ENCODE results near the gene SIGLEC10. TPM values are rescaled to one million over a fixed set of nuclear protein-coding genes. Genes with fewer than 3 reads are reported as not detected.
A peak's percentile ranks its signal among the peaks of the same experiment; 100 is the strongest.
"Not testable (repeated sequence)": the region's sequence is repeated elsewhere in the genome, so short reads cannot be mapped to it uniquely, and the experiment has no call there.

Gene SIGLEC10, protein sequence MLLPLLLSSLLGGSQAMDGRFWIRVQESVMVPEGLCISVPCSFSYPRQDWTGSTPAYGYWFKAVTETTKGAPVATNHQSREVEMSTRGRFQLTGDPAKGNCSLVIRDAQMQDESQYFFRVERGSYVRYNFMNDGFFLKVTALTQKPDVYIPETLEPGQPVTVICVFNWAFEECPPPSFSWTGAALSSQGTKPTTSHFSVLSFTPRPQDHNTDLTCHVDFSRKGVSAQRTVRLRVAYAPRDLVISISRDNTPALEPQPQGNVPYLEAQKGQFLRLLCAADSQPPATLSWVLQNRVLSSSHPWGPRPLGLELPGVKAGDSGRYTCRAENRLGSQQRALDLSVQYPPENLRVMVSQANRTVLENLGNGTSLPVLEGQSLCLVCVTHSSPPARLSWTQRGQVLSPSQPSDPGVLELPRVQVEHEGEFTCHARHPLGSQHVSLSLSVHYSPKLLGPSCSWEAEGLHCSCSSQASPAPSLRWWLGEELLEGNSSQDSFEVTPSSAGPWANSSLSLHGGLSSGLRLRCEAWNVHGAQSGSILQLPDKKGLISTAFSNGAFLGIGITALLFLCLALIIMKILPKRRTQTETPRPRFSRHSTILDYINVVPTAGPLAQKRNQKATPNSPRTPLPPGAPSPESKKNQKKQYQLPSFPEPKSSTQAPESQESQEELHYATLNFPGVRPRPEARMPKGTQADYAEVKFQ
- 10 to 100 TPM in 2 of 4 donors, 1 to 10 TPM in 2; 2.1 to 21.9 (median 7.3) TPM for total RNA-seq

DNA sequence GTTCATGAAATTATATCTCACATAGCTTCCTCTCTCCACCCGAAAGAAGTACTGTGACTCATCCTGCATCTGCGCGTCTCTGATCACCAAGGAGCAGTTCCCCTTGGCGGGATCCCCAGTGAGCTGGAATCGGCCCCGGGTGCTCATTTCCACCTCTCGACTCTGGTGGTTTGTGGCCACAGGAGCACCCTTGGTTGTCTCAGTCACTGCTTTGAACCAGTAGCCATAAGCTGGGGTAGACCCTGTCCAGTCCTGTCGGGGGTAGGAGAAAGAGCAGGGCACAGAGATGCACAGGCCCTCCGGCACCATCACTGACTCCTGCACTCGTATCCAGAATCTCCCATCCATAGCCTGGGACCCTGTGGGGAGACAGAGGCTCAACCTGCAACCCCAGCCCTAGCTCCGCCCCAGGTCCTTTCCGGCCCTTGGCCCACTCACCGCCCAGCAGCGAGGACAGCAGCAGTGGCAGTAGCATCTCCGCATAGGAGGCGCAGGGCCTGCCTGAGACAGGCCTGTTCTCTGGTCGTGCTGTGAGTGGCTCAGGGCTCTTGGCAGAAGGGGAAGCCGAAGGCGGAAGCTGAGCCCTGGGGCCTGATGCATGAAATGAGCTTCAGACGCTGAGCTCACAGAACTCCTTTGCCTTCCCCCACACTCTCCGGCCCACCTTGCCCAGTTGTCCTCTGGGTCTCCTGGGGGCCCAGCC, at the start of gene SIGLEC10:
TSS of gene SIGLEC10 (minus strand) at position 536 of the 703 bp plus-strand sequence. CDS start at position 475, 61 bp downstream.
- Histone ChIP-seq H3K27ac (peak within 1 kb of the TSS in 2 of 4 donors; percentile 36 to 70), H3K9me3 (no peaks in the 10 kb centered on the region), H3K36me3 (no peaks in the 10 kb centered on the region), H3K27me3 (peaks cover 0 to 17% of the 10 kb centered on the region in 2 donors), H3K4me3 (peak within 1 kb of the TSS in 1 of 4 donors; percentile 15), H3K4me1 (no peaks in the 10 kb centered on the region)
- DNase-seq (ENCODE audit: low spot score in 2 of 2) = no peak
- 57 to 59% methylated on average over 16 to 21 of the region's 21 CpGs for WGBS, 2 donors
- TF ChIP-seq EP300 (IDR thresholded peaks at IDR 0.05) = no peak
- TF ChIP-seq, protein P1, sequence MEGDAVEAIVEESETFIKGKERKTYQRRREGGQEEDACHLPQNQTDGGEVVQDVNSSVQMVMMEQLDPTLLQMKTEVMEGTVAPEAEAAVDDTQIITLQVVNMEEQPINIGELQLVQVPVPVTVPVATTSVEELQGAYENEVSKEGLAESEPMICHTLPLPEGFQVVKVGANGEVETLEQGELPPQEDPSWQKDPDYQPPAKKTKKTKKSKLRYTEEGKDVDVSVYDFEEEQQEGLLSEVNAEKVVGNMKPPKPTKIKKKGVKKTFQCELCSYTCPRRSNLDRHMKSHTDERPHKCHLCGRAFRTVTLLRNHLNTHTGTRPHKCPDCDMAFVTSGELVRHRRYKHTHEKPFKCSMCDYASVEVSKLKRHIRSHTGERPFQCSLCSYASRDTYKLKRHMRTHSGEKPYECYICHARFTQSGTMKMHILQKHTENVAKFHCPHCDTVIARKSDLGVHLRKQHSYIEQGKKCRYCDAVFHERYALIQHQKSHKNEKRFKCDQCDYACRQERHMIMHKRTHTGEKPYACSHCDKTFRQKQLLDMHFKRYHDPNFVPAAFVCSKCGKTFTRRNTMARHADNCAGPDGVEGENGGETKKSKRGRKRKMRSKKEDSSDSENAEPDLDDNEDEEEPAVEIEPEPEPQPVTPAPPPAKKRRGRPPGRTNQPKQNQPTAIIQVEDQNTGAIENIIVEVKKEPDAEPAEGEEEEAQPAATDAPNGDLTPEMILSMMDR (IDR thresholded peaks at IDR 0.05) = no peak
- TF ChIP-seq POLR2A (IDR thresholded peaks at IDR 0.05) = no peak

DNA sequence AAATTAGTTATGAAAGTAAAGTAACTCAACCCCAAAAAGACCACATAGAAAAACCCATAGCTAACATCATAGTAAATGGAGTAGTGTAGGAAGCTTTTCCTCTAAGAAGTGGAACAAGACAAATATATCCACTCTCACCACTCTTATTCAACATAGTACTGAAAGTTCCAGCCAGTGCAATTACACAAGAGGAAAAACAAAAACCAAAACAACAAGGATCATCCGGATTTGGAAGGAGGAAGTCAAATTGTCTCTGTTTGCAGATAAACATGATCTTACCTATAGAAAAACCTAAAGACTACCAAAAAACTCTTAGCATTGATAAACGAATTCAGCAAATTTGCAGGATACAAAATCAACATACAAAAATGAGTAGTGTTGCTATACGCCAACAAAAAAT, 49.3 kb upstream of the SIGLEC10 start:
- no peak for DNase-seq (ENCODE audit: low spot score in 2 of 2)
- WGBS, 2 donors = 50 to 59% methylated on average over 3 of the region's 3 CpGs
- H3K36me3 ChIP-seq = no peaks in the 10 kb centered on the region
- no peak overlapping the region for H3K27ac ChIP-seq
- H3K4me3 ChIP-seq = no peak overlapping the region
- peaks cover 0 to 19% of the 10 kb centered on the region in 2 donors for H3K27me3 ChIP-seq
- H3K4me1 ChIP-seq = no peaks in the 10 kb centered on the region
- no peak for TF ChIP-seq EP300 (IDR thresholded peaks at IDR 0.05)
- TF ChIP-seq, protein P1 (IDR thresholded peaks at IDR 0.05) = no peak
- TF ChIP-seq POLR2A (IDR thresholded peaks at IDR 0.05) = no peak
- no peaks in the 10 kb centered on the region for H3K9me3 ChIP-seq

DNA sequence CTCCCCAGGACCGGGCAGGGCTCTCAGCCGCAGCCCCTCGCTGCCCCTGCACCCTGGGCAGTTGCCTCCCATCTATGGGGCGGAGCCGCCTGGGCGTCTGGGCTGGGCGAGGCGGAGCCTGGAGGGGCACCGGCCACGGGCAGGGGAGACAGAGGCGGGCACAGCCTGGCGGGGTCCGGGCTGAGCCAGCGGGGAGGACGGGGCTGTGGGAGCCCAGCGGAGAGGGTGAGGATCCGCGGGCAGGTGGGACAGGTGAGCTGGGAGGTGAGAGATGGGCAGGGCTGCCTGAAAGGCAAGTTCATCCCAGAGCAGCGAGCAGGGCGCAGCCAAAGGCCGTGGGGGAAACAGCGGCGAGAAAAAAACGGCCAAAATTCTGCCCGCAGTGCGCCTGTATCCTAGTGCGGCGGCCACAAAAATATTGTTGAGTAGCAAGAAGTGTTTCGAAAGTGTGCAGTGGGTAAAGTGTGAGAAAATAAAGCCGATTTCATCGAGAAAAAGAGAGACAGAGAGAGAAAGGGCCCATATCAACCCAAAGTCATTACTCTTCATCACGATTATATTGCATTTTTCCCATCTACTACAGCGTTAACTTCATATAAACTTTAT, 46.6 kb upstream of the SIGLEC10 start:
- 23 to 31% methylated on average over 12 to 15 of the region's 33 CpGs for WGBS, 2 donors
- H3K4me1 ChIP-seq; H3K27ac ChIP-seq; H3K4me3 ChIP-seq; DNase-seq (ENCODE audit: low spot score in 2 of 2); H3K9me3 ChIP-seq; H3K36me3 ChIP-seq: not testable (repeated sequence)
- H3K27me3 ChIP-seq = peaks cover 0 to 19% of the 10 kb centered on the region in 2 donors

DNA sequence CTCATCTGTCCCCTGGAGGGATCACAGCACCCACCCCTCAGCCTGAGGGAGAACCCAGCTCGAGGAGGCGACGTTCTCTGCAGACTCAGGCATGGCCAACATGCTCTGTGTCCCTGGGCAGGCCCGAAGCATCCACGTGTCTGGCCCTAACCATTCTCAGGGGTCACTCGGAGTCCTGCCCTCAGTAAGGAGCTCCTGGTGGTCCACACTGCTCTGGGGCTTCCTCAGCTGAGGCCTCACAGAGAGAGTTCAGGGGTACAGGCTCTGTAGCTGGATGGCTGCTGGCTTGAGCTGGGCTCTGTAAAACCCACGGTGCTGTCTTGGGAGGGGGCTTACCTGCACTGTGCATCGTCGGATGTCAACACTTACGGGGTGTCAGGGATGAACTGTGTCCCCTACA, 45.2 kb upstream of the SIGLEC10 start:
- H3K4me1 ChIP-seq = no peaks in the 10 kb centered on the region
- no peak overlapping the region for H3K27ac ChIP-seq
- H3K27me3 ChIP-seq = peaks cover 0 to 19% of the 10 kb centered on the region in 2 donors
- no peak for DNase-seq (ENCODE audit: low spot score in 2 of 2)
- no peaks in the 10 kb centered on the region for H3K9me3 ChIP-seq
- WGBS, 2 donors = 74 to 80% methylated on average over 5 to 10 of the region's 10 CpGs
- no peak overlapping the region for H3K4me3 ChIP-seq
- no peaks in the 10 kb centered on the region for H3K36me3 ChIP-seq
- no peak for TF ChIP-seq EP300 (IDR thresholded peaks at IDR 0.05)
- TF ChIP-seq, protein P1 (IDR thresholded peaks at IDR 0.05) = no peak
- TF ChIP-seq POLR2A (IDR thresholded peaks at IDR 0.05) = no peak

DNA sequence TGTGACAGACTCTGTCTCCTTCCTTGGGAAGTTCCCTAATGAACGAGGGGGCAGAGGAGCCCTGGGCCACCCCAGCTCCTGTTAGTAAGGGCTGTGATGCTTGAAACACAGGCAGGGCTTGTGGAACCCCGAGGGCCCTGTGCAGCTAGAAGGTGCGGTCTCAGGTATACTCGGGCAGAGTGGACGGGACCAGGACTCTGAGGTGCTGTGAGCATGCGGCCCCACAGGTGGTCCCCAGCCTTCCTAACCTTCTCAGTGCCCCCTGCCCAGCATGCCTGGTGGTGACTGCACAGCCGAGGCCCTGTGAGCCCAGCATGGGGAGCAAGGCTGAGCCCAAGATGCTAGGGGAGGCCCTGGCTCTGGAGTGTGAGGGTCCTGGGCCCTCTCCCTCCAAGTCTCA, 44.8 kb upstream of the SIGLEC10 start:
- Histone ChIP-seq H3K4me3 (no peak overlapping the region), H3K36me3 (no peaks in the 10 kb centered on the region), H3K27ac (no peak overlapping the region), H3K27me3 (peaks cover 0 to 19% of the 10 kb centered on the region in 2 donors), H3K4me1 (no peaks in the 10 kb centered on the region), H3K9me3 (no peaks in the 10 kb centered on the region)
- 61 to 74% methylated on average over 2 to 6 of the region's 7 CpGs for WGBS, 2 donors
- DNase-seq (ENCODE audit: low spot score in 2 of 2) = no peak
- TF ChIP-seq POLR2A (IDR thresholded peaks at IDR 0.05) (no peak), EP300 (IDR thresholded peaks at IDR 0.05) (no peak)
- TF ChIP-seq, protein P1 (IDR thresholded peaks at IDR 0.05) = no peak

Measured in tibial nerve (tissue), 4 donors.